ENCODE measurements around the gene ANKRD65. TPM values are rescaled to one million over a fixed set of nuclear protein-coding genes. Genes with fewer than 3 reads are reported as not detected.

ANKRD65 gene
- total RNA-seq, 1 donor from 2014 or later: 21.5 TPM

DNA sequence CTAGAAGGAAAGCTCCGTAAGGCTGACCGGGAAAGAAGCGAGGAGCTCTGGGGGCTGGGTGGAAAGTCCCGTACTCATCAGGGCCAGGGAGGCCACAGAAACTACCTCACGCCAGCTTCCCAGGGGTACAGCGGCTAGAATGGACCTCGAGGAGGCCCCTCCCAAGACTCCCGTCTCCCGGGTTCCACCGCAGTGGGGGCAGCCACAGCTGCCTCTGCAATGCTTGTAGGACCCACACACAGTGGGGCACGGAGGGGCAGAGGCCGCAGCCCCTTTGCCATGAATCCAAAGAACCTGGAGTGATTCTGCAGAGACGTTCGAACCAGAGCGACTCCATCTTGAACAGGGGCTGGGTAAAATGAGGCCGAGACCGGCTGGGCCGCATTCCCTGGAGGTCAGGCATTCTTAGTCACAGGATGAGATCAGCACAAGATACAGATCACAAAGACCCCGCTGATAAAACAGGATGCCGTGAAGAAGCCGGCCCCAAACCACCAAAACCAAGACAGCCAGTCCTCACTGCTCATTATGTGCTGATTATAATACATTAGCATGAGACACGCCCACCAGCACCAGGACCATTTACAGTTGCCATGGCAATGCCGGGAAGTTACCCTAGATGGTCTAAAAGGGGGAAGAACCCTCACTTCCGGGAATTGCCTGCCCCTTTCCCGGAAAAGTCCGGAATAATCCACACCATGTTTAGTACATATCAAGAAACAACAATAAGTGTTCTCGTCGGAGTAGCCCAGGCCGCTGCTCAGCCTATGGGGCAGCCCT, 1.6 kb upstream of the ANKRD65 start:
- Histone ChIP-seq H3K4me1 (no peaks in the 10 kb centered on the region), H3K27me3 (no peaks in the 10 kb centered on the region), H3K27ac (no peak overlapping the region), H3K36me3 (no peaks in the 10 kb centered on the region), H3K9me3 (no peaks in the 10 kb centered on the region), H3K4me3 (no peak overlapping the region)
- intact Hi-C loops (cut with DNase I): no loop called here
- ATAC-seq: no peak
- DNase-seq: no peak
- TF ChIP-seq, protein P1, sequence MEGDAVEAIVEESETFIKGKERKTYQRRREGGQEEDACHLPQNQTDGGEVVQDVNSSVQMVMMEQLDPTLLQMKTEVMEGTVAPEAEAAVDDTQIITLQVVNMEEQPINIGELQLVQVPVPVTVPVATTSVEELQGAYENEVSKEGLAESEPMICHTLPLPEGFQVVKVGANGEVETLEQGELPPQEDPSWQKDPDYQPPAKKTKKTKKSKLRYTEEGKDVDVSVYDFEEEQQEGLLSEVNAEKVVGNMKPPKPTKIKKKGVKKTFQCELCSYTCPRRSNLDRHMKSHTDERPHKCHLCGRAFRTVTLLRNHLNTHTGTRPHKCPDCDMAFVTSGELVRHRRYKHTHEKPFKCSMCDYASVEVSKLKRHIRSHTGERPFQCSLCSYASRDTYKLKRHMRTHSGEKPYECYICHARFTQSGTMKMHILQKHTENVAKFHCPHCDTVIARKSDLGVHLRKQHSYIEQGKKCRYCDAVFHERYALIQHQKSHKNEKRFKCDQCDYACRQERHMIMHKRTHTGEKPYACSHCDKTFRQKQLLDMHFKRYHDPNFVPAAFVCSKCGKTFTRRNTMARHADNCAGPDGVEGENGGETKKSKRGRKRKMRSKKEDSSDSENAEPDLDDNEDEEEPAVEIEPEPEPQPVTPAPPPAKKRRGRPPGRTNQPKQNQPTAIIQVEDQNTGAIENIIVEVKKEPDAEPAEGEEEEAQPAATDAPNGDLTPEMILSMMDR (IDR thresholded peaks at IDR 0.05): no peak

DNA sequence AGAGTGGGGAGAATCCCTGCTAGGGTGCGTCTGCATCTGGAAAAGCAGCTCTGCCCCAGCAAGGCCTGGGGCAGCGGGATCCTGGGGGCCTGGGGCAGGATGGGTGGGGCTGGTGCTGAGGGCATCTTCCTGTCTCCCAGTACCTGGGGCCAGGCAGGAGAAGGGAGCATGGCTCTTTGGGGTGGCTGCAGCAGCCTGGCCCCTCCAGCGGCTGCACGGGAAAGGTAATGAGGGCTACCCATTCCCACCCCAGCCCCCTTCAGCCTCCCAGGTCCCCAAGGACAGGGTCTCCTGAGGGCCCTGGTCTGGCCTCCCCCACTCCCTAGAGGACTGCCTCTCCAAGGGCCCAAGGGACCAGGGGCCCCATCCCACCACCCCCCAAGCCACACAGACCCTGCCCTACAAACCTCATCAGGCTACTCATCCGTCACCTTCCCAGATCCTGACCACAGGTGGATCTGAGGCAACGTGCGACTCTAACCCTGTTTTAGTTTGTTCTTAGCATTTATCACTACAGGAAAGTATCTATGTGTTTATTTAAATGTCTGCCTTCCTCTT, 910 bp upstream of the ANKRD65 start:
- H3K36me3 ChIP-seq: no peaks in the 10 kb centered on the region
- TF ChIP-seq, protein P1 (IDR thresholded peaks at IDR 0.05): no peak
- DNase-seq (no peak), ATAC-seq (no peak)
- intact Hi-C loops (cut with DNase I): no loop called here
- no peaks in the 10 kb centered on the region for H3K9me3 ChIP-seq
- H3K27ac ChIP-seq: peak overlapping the region; percentile 81
- H3K4me1 ChIP-seq: no peaks in the 10 kb centered on the region
- no peaks in the 10 kb centered on the region for H3K27me3 ChIP-seq
- no peak overlapping the region for H3K4me3 ChIP-seq

DNA sequence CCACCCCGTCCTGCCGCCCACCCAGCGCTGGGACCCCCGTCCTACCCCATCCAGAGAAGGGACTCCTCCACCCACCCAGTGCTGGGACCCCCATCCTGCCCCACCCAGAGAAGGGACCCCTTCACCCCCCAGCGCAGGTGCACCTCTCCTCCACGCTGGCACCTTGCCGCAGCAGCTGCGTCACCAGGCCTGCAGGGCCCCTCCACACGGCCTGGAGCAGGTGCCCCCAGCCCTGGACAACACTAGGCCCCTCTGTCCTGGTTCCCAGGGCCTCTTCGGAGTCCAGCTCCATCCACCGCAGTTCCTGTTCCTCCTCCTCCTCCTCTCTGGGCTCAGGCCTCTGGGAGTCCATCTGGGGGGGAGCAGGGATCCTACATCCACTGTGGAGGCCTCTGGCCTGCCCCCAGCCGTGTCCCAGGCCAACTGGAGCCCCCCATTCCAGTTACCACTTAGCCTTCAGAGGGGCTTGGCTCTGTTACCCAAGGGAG, 378 bp downstream of the ANKRD65 start:
- Histone ChIP-seq H3K4me1 (no peaks in the 10 kb centered on the region), H3K27ac (peak overlapping the region; percentile 81), H3K9me3 (no peaks in the 10 kb centered on the region), H3K36me3 (no peaks in the 10 kb centered on the region), H3K27me3 (no peaks in the 10 kb centered on the region), H3K4me3 (peak overlapping the region; percentile 47)
- intact Hi-C loops (cut with DNase I): no loop called here
- ATAC-seq: peak; percentile 33
- TF ChIP-seq, protein P1 (IDR thresholded peaks at IDR 0.05): no peak
- no peak for DNase-seq

DNA sequence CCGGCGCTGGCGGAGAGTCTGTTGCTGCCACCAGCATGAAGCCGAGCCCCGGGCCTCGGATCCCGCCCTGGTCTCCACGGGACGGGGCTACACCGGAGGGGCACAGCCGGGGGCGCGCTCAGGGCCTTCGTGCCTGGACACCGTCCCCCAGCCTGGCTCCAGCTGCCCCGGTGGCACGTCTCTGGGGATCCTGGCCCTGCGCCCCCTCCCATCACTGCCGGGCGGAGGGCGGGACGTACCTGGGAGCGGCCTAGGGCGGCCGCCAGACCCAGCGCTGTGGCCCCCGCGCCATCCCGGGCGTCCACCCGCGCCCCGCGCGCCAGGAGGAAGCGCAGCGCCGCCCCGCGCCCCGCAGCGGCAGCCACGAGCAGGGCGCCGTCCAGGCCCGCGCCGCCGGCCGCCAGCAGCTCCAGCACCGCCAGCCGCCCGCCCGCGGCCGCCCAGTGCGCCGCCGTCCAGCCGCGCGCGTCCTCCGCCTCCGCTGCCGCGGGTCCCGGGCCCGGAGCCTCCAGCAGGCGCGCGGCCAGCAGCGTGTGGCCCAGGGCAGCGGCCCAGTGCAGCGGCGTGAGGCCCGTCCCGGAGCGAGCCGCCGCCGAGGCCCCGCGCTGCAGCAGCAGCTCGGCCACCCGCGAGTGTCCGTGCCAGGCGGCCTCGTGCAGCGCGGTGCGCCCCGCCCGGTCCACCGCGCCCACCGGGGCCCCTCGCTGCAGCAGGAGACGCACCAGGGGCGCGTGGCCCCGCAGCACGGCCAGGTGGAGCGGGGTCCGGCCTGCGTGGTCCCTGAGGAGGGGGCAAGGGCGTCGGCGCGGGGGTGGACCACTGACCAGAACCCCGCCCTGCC, 1.0 kb downstream of the ANKRD65 start:
- peak overlapping the region; percentile 48 for H3K4me3 ChIP-seq

DNA sequence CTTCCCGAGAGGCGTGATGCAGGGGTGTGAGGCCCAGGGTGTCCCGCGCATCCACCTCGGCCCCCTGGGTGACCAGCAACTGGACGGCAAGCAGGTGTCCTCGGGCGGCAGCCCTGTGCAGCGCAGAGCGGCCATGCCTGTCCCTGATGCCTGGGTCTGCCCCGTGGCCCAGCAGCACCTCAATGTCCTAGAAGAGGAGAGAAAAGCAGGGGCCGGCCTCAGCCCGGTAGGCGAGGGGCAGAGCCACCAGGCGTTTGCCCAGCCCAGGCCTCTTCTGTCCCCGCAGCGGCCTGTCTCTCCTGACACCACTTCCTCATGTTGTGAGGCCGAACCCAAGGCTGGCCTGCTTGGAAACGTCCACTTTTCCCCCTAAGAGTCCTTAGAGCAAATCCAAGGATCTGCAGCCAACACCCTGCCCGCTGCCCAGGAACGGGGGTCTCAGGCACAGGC, 1.7 kb downstream of the ANKRD65 start:
- TF ChIP-seq, protein P1 (IDR thresholded peaks at IDR 0.05): no peak
- Histone ChIP-seq H3K27me3 (no peaks in the 10 kb centered on the region), H3K4me3 (peak overlapping the region; percentile 48), H3K27ac (peak overlapping the region; percentile 68), H3K9me3 (no peaks in the 10 kb centered on the region), H3K4me1 (no peaks in the 10 kb centered on the region), H3K36me3 (no peaks in the 10 kb centered on the region)
- no peak for DNase-seq
- ATAC-seq: peak; percentile 25
- intact Hi-C loops (cut with DNase I): no loop called here

More for the DNA sequence above, 1.0 kb downstream of the ANKRD65 start:
- TF ChIP-seq, protein P1 (IDR thresholded peaks at IDR 0.05): no peak
- Histone ChIP-seq H3K36me3 (no peaks in the 10 kb centered on the region), H3K9me3 (no peaks in the 10 kb centered on the region), H3K27me3 (no peaks in the 10 kb centered on the region), H3K27ac (peak overlapping the region; percentile 81), H3K4me1 (no peaks in the 10 kb centered on the region)
- DNase-seq (peak; percentile 73), ATAC-seq (peak; percentile 64)
- intact Hi-C loops (cut with DNase I): no loop called here

All from upper lobe of right lung (tissue), 1 donor.